Left lung (tissue), 10 donors: ENCODE data around the gene RHOC. TPM values are rescaled to one million over a fixed set of nuclear protein-coding genes. Genes with fewer than 3 reads are reported as not detected.

Source experiments
- ATAC-seq: fragments of 200-7000 bp; cut with Tn5 transposase; one replicate; pipeline ENCODE4 v1.9.1; 2020; ENCODE audit warnings: moderate library complexity
- DNase-seq, 4 donors: peaks; one replicate each; pipeline ENCODE4 v3.0.0-alpha.2; 2013 to 2020
- H3K27ac ChIP-seq, 2 donors: fragments of 200-600 bp; sonication (generic) in 1 of 2; one replicate each; pipeline versions ENCODE4 v1.5.0 to v1.8.0; 2020 to 2021
- H3K27me3 ChIP-seq, 2 donors: fragments of 200-600 bp; sonication (generic) in 1 of 2; one replicate each; pipeline versions ENCODE4 v1.5.0 to v1.8.0; 2020 to 2021
- H3K36me3 ChIP-seq, 2 donors: fragments of 200-600 bp; sonication (generic) in 1 of 2; one replicate each; pipeline versions ENCODE4 v1.5.0 to v1.8.0; 2020 to 2021
- H3K4me1 ChIP-seq, 2 donors: fragments of 200-600 bp; one replicate each; pipeline ENCODE4 v1.8.0; 2021
- H3K4me3 ChIP-seq, 2 donors: fragments of 200-600 bp; sonication (generic) in 1 of 2; one replicate each; pipeline versions ENCODE4 v1.5.0 to v1.8.0; 2020 to 2021; ENCODE audit warnings: mild to moderate bottlenecking in 1 of 2
- H3K9me3 ChIP-seq, 2 donors: fragments of 200-600 bp; sonication (generic) in 1 of 2; one replicate each; pipeline versions ENCODE4 v1.5.0 to v1.8.0; 2020 to 2021
- intact Hi-C, 2 donors: fragments of 100-400 bp; cut with DNase I; formaldehyde crosslinking; loops; one replicate each; pipeline versions ENCODE4 v1.11.2 to v1.14.2; 2022
- polyA plus RNA-seq, 6 donors: library from polyadenylated mRNA; unstranded; fragments of 120-200 nt; gene quantifications; one replicate each; pipeline ENCODE4 v1.2.1, GENCODE V29; 2013; ENCODE audit not compliant: insufficient read length in 6 of 6
- total RNA-seq, 2 donors: library from RNA; stranded (reverse); fragmentation: NEBNext Ultra II Directional; extraction: Animal tissue kit (Norgen Biotek cat#: 25700); gene quantifications; one replicate each; pipeline ENCODE4 v1.2.1, GENCODE V29; 2021
- TF ChIP-seq, protein P1 (sequence below), 2 donors: fragments of 200-600 bp; sonication (generic) in 1 of 2; IDR thresholded peaks; one replicate each; pipeline versions ENCODE4 v1.5.0 to v1.8.0; 2021; ENCODE audit warnings: antibody characterized with exemption in 2 of 2
- donor health status: DM: no; HTN: yes; CAD: no.
- donor health status: DM: no; HTN: no; CAD: no.

RHOC gene
- total and polyA plus RNA-seq, 8 donors = 195 to 259 (median 208) TPM

DNA sequence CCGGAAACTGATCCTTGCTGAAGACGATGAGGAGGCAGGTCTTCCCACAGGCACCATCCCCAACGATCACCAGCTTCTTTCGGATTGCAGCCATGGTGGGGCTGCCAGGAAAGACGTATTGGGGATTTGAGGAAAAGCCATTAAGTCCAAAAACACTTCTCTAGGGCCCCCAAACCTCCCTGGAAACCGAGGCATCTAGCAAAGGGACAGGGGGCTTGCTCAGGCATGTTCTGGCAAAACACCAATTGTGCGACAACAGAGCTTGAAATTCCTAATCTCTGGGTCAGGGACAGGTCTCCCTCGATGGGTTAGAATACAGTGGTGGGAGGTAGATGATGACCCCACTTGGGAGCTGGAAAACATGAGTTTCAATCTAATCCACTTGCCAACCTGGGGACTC is 3.2 kb downstream of the RHOC start:
- Histone ChIP-seq H3K36me3 (peaks cover 0 to 37% of the 10 kb centered on the region in 2 donors), H3K4me1 (peaks cover 47 to 78% of the 10 kb centered on the region in 2 donors), H3K27ac (peak overlapping the region in 1 of 2 donors; percentile 60), H3K4me3 (peak overlapping the region in 1 of 2 donors; percentile 91), H3K9me3 (no peaks in the 10 kb centered on the region), H3K27me3 (peaks cover 0 to 26% of the 10 kb centered on the region in 2 donors)
- DNase-seq (no peak), ATAC-seq (no peak)
- TF ChIP-seq, protein P1, sequence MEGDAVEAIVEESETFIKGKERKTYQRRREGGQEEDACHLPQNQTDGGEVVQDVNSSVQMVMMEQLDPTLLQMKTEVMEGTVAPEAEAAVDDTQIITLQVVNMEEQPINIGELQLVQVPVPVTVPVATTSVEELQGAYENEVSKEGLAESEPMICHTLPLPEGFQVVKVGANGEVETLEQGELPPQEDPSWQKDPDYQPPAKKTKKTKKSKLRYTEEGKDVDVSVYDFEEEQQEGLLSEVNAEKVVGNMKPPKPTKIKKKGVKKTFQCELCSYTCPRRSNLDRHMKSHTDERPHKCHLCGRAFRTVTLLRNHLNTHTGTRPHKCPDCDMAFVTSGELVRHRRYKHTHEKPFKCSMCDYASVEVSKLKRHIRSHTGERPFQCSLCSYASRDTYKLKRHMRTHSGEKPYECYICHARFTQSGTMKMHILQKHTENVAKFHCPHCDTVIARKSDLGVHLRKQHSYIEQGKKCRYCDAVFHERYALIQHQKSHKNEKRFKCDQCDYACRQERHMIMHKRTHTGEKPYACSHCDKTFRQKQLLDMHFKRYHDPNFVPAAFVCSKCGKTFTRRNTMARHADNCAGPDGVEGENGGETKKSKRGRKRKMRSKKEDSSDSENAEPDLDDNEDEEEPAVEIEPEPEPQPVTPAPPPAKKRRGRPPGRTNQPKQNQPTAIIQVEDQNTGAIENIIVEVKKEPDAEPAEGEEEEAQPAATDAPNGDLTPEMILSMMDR (IDR thresholded peaks at IDR 0.05) = no peak
- intact Hi-C loops = loop anchor here in 1 of 2 donors (10.0 kb wide), 2 partner anchors 79 to 309 kb away; partner anchors contain the start of gene CTTNBP2NL

DNA sequence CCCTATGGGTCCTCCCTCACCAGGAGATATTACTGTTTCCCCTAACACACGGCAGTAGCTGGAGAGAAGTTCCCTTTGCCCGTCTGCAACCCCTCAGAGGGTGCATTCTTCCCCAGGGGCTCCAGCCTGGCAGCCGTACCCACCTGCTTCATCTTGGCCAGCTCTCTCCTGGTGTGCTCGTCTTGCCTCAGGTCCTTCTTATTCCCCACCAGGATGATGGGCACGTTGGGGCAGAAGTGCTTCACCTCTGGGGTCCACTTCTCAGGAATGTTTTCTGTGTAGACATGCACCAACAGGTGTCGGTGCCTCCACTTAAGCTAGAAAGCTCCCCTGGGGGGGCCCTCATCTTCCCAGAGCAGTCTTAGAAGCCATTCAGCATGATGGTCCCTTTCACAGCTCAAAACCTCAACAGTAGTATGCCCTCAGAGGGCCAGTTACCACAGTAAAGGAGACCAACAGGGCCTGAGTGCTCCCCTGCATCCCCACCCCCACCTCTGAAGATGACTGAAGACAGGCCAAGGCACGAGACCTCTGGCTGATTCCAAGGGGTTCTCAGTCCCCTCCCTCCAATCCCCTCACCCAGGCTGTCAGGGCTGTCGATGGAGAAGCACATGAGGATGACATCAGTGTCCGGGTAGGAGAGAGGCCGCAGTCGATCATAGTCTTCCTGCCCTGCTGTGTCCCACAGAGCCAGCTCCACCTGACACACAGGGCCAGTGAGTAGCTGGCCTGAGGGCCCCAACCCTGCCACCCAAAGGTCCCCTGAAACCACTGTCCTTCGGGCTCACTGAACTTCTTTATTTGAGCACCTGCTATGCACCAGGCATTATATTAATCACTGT is 4.3 kb downstream of the RHOC start:
- peaks cover 0 to 20% of the 10 kb centered on the region in 2 donors for H3K27me3 ChIP-seq

DNA sequence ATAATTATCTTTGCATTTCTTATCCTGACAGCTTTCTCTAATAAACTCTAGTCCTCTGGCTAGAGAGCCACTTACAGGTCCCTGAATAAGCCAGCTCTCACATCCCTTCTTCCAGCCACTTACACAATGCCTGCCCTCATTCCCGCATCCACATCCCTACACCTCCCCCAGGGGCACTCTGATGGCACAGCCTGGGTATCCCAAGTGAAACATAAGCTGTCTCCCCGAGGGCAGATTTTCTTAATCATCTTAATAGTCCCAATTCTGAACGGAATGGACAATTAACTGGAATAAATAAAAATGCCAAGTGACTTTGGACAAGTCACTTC is 4.9 kb downstream of the RHOC start:
- ATAC-seq (no peak), DNase-seq (no peak)
- Histone ChIP-seq H3K27me3 (peaks cover 0 to 15% of the 10 kb centered on the region in 2 donors), H3K27ac (peak overlapping the region; percentile 66 to 94), H3K4me3 (no peak overlapping the region), H3K36me3 (peaks cover 0 to 51% of the 10 kb centered on the region in 2 donors), H3K9me3 (no peaks in the 10 kb centered on the region), H3K4me1 (peaks cover 41 to 72% of the 10 kb centered on the region in 2 donors)
- intact Hi-C loops = loop anchor here in 1 of 2 donors (10.0 kb wide), 2 partner anchors 77 to 307 kb away; partner anchors contain the start of gene CTTNBP2NL
- TF ChIP-seq, protein P1 (IDR thresholded peaks at IDR 0.05) = no peak

More for the DNA sequence above, 4.3 kb downstream of the RHOC start:
- H3K27ac ChIP-seq = peak overlapping the region; percentile 66 to 94
- ATAC-seq (no peak), DNase-seq (no peak)
- H3K4me1 ChIP-seq = peaks cover 44 to 77% of the 10 kb centered on the region in 2 donors
- H3K4me3 ChIP-seq = no peak overlapping the region
- H3K9me3 ChIP-seq = no peaks in the 10 kb centered on the region
- intact Hi-C loops = loop anchor here in 1 of 2 donors (10.0 kb wide), 2 partner anchors 78 to 308 kb away; partner anchors contain the start of gene CTTNBP2NL
- TF ChIP-seq, protein P1 (IDR thresholded peaks at IDR 0.05) = no peak
- peaks cover 0 to 48% of the 10 kb centered on the region in 2 donors for H3K36me3 ChIP-seq

DNA sequence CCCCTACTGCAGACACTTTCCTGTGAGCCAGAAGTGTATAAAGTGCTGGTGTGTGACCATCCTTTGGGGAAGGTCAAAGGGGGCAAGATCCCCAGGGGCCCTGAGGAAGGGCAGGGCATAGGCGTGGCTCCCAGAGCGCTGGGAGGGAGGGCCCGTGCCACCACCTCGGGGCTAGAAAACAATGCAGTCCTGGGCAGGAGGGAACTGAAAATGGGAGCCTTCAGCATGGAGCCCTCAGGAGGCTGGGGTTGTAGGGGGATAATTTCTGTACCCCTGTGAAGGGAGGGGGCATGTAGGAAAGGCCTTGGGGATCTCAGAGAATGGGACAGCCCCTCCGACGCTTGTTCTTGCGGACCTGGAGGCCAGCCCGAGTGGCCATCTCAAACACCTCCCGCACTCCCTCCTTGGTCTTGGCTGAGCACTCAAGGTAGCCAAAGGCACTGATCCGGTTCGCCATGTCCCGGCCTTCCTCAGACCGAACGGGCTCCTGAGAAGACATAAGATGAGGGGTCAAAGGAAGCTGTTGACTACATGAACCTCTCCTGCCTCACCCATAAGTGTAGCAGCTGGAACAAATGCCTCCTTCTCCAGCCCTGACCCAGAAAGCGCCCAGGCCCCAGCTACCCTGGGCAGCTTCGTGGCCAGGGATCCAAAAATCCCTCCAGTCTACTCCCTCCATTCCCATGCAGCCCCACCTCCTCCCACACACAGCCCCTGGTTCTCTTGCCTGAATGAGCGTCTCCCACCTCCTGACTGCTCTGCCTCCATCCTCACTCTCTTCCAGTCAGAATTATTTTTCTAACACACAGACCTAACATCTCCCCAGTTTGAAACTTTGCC is 5.5 kb downstream of the RHOC start:
- Histone ChIP-seq H3K36me3 (peaks cover 0 to 57% of the 10 kb centered on the region in 2 donors), H3K9me3 (no peaks in the 10 kb centered on the region), H3K4me3 (no peak overlapping the region), H3K27ac (peak overlapping the region; percentile 66 to 94), H3K27me3 (peaks cover 0 to 10% of the 10 kb centered on the region in 2 donors), H3K4me1 (peaks cover 41 to 72% of the 10 kb centered on the region in 2 donors)
- DNase-seq = peak in 1 of 4 donors; percentile 31
- TF ChIP-seq, protein P1 (IDR thresholded peaks at IDR 0.05) = no peak
- intact Hi-C loops = loop anchor here in 1 of 2 donors (10.0 kb wide), 2 partner anchors 77 to 307 kb away; partner anchors contain the start of gene CTTNBP2NL
- no peak for ATAC-seq
